Suppressor macrophage (primary cell): ENCODE measurements around the gene COLQ.
A peak's percentile ranks its signal among the peaks of the same experiment; 100 is the strongest.

Source experiments
- DNase-seq, 4 experiments: peaks; one replicate each; pipeline ENCODE4 v3.0.0-alpha.2; 2020 to 2022

Gene COLQ

GRCh38 chr3:15520185-15520584 is 1.3 kb downstream of the COLQ start:
- DNase-seq: peak; percentile 70 to 86 (median 78)

- no peak for DNase-seq
These were observed 2.4 kb downstream of the COLQ start for GRCh38 chr3:15519096-15519495.

GRCh38 chr3:15514663-15515340 is 6.7 kb downstream of the COLQ start:
- no peak for DNase-seq

DNA sequence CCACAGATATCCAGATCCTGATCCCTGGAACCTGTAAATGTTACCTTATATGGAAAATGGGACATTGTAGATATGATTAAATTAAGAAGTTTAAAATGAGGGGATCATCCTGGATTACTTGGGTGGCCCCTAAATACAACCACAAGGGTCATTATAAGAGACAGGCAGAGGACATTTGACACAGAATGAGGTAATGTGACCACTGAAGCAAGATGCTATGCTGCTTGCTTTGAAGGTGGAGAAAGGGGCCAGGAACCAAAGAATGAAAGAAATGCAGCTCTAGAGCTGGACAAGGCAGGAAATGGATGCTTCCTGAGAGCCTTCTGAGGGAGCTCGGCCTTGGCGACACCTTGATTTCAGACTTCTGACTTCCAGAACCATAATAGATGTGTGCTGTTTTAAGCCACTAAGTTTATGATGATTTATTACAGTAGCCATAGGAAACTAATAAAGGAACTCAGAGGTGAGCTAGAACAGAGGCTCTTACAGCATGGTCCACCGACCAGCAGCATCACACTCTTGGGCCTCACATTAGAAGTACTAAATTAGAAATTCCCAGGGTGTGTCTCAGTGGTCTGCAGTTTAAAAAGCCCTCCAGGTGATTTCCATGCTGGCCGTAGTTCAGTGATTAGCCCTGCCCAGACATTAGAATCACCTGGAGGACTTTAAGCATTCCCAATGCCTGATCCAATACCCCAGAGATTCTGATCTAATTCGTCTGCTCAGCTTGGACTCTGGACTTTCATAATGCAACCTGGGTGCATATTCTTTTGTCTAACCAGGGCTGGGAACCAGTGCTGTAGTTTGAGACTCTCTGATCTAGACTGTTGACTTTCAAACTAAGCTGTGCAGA is 7.5 kb downstream of the COLQ start:
- DNase-seq: no peak

DNA sequence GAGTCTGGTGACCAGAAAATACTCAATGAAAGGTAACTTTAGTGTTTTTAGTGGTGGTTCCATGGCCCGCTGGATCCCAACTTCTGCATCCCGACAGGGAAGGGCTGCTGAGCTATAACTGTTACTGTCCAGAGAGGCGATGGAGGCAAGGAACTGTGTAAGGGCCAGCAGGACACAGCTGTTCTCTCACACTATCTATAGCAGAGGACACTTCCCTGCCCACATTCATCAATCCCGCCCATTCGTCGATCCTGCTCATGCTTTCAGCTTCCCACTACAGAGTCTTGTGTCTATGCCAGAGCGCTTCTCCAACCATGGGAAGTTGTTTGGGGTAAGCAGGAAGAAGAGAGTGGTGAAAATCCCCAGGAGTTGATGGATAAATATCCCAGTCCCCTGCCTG is 8.4 kb downstream of the COLQ start:
- DNase-seq: no peak

- DNase-seq: peak; percentile 46 to 70 (median 64)
These were observed 9.3 kb downstream of the COLQ start for GRCh38 chr3:15512166-15512565.

- DNase-seq: no peak
These were observed 10.3 kb downstream of the COLQ start for GRCh38 chr3:15511156-15511555.

DNA sequence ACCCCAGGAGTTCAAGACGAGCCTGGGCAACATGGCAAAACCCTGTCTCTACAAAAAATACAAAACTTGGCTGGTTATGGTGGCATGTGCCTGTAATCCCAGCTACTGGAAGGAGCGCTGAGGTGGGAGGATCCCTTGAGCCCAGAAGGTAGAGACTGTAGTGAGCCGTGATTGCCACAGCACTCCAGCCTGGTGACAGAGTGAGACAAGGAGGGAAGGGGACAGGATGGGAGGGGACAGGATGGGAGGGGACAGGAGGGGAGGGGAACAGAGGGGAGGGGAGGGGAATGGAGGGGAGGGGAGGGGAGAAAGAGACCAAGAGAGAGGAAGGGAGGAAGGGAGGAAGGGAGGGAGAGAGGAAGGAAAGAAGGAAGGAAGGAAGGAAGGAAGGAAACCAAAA is 11.0 kb downstream of the COLQ start:
- DNase-seq: no peak

- no peak for DNase-seq
These were observed 14.9 kb downstream of the COLQ start for GRCh38 chr3:15506571-15506970.

DNA sequence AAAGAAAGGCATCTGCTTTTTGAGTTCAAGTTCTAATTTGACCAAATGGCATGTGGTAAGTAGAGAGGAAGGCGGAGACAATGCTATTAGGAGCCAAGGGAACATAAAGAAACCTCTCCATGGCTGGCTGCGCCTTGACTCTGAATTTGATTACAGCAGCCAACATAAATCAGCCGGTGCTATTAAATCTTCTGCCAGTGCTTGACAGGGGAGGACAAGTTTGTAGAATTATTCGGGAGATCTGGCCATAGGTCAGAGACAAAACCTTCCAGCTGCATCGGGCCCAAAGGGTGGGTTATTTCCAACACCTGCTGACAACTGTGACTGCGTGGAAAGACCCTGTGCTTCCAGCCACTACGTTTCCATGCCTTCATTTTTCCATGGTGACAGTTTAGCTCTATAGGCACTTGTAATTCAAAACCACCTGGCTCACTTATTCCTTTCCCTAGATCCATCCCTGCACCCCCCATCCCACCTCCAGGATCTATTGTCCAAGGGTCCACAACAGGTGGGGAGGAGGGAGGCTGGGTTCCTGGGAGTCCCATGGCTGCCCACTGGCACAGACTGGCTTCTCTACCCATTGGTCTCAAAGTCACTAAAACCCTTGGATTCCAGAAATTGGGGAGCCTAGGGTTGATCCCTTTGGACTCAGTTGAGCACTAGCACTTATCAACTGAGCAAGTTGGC is 15.9 kb downstream of the COLQ start:
- no peak for DNase-seq

DNA sequence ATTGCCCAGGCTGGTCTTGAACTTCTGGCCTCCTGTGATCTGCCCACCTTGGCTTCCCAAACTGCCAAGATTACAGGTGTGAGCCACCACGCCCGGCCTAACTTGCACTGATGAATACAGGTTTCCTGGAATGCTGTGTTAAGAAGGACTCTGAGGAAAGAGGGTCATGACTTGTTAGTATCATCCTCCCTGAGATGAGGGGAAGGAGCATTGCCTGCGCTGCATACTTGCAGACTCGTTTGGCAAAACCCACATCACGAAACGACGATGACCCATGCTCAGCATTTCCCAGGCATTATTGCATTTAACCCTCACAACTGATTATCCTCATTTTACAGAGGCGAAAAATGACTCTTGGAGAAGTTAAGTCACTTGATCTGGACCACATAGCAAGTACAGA is 18.9 kb downstream of the COLQ start:
- DNase-seq: no peak

DNA sequence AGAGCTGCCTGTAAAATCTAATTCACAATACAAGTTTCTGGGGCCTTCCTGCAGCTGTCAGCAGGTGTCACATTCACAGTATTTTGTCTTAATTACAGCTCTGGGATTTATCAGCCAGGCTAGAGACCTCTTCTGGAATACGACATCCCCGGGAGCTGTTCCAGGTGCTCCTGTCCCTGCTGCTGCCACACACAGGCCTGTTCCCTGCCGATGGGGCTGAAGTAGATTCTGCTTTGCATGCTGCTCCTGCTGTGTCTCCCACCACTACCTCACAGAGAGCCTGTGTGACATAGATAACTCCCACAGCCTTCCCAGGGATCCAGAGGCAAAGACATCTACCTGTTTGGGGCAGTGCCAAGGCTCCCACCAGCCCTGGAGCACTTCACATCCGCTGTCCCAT is 20.4 kb downstream of the COLQ start:
- DNase-seq: no peak

- DNase-seq: peak; percentile 65 to 90 (median 74)
These were observed 21.3 kb downstream of the COLQ start for GRCh38 chr3:15500107-15500724.

DNA sequence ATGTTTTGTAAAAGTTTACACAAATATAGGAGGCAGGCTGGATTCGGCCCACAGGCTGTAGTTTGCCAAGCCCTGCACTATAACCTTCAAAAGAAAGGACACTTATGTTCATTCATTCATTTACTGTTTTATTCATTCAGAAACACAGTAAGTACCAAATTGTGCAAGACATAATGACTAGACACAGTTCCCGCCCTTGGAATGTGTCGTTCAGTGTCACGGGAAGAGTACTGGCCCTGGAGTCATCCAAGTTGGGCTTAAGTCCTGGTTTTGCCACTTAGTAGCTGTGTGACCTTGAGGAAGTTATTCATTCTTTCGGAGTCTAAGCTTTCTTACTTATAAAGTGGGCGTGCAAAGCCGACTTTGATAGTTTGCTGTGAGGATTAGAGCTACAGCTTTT is 22.0 kb downstream of the COLQ start:
- DNase-seq: peak; percentile 53 to 74 (median 66)

- no peak for DNase-seq
These were observed 22.9 kb downstream of the COLQ start for GRCh38 chr3:15498431-15499214.

DNA sequence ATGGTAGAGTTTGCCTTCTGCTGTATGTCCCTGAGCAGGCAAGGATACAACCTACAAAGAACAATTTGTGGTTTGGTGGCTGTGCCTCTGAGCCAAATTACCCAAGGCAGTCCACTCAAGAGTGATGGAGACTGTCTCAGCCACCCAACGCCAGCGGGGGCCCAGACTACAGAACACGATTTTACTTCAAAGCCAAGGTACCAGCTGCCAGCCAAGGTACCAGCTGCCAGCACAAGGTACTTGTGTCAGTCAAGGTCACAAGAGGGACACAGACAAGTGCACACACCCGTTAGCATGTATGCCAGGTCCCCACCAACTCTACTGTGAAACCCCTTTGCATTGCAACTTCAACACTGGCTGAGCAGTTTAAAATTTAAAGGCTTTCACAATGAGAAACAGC is 23.5 kb downstream of the COLQ start:
- DNase-seq: no peak

DNA sequence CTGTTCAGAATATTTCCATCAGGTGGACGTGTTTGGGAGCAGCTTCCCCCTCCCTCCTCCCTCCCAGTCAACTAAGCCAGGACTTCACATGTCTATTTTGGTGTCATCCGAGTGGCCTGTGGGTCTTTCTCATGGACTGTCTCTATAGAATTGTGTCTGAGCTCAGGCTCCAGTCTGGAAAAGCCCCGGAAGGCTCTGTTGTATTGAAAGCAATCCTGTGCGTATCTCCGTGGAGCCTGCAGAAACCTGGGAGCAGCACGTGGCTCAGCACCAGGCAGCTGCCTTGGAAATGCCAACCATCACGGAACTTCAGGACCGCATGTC is 25.2 kb downstream of the COLQ start:
- DNase-seq: no peak

- no peak for DNase-seq
These were observed 25.8 kb downstream of the COLQ start for GRCh38 chr3:15495461-15496340.

- DNase-seq: no peak
These were observed 28.1 kb downstream of the COLQ start for GRCh38 chr3:15493436-15493835.

DNA sequence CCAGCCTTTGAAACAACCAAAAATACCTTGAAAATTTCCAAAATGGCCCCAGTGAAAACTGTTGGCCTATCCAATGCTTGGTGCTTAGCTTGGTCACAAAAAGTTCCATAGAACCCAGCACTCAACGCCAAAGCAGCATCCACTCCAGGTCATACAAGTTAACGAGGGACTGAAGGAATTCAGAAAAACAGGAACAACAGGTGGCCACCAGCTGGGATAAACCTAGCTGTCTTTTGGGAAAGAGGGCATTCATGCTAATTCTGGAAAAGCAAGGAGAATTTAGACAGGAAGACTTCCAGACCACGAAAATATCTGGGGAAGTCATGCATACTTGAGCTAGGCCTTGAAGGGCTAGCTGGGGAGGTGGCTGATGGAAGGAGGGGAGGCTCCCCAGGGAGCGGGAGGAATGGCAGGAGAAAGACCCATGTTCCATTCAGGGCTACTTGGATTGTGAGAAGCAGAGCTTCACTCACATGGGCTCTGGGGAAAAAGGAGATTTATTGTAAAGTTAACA is 28.6 kb downstream of the COLQ start:
- DNase-seq: no peak

DNA sequence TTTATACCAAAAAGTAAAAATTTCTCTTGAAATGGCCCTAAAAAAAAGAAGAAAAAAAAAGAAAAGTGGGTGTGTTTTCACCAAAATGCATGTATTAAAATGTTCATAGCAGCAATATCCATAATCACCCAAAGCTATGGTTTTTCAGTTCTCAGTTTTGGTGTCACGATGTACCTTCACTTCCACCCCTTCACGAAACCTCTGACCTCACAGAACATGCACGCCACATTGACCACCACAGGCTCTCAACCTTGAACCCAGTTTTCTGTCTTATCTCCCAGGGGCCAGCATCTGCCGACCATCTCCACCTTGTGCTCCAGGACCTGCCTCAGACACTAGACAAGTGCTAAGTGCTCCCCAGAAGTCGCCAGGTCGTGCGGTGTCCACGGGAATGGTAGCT is 30.4 kb downstream of the COLQ start:
- DNase-seq: no peak
